ENCODE measurements around the gene TMEM250.

TMEM250 gene

GRCh38 chr9:136082496-136083361, 35.9 kb downstream of the TMEM250 start:
- DNase-seq (ENCODE audit: low read depth), result no peak

GRCh38 chr9:136081826-136082495, 36.7 kb downstream of the TMEM250 start:
- no peak for DNase-seq (ENCODE audit: low read depth)

GRCh38 chr9:136081113-136081825, 37.4 kb downstream of the TMEM250 start:
- DNase-seq (ENCODE audit: low read depth), result peak; percentile 44

- no peak for DNase-seq (ENCODE audit: low read depth)
Measured at GRCh38 chr9:136080716-136081112, 38.0 kb downstream of the TMEM250 start.

GRCh38 chr9:136079916-136080246, 38.8 kb downstream of the TMEM250 start:
- no peak for DNase-seq (ENCODE audit: low read depth)

- no peak for DNase-seq (ENCODE audit: low read depth)
Measured at GRCh38 chr9:136079211-136079915, 39.3 kb downstream of the TMEM250 start.

- DNase-seq (ENCODE audit: low read depth), result no peak
Measured at GRCh38 chr9:136078498-136079011, 40.1 kb downstream of the TMEM250 start.

GRCh38 chr9:136078024-136078423, 40.7 kb downstream of the TMEM250 start:
- DNase-seq (ENCODE audit: low read depth), result no peak

GRCh38 chr9:136077491-136077890, 41.2 kb downstream of the TMEM250 start:
- no peak for DNase-seq (ENCODE audit: low read depth)

GRCh38 chr9:136075881-136076678, 42.6 kb downstream of the TMEM250 start:
- no peak for DNase-seq (ENCODE audit: low read depth)

- DNase-seq (ENCODE audit: low read depth), result no peak
Measured at GRCh38 chr9:136075134-136075841, 43.4 kb downstream of the TMEM250 start.

GRCh38 chr9:136074706-136075105, 44.0 kb downstream of the TMEM250 start:
- DNase-seq (ENCODE audit: low read depth), result no peak
